A549 treated with dexamethasone at 1 μM for 4 hours (cell line): ENCODE results near the gene MROH9. TPM values are rescaled to one million over a fixed set of nuclear protein-coding genes. Genes with fewer than 3 reads are reported as not detected.

ENCODE experiments used
- total RNA-seq: library from RNA; stranded (reverse); fragments of 200-300 nt; extraction: Qiagen RNA extraction; gene quantifications from 5 replicates; pipeline ENCODE4 v1.2.3, GENCODE V29; 2022

Gene MROH9, protein sequence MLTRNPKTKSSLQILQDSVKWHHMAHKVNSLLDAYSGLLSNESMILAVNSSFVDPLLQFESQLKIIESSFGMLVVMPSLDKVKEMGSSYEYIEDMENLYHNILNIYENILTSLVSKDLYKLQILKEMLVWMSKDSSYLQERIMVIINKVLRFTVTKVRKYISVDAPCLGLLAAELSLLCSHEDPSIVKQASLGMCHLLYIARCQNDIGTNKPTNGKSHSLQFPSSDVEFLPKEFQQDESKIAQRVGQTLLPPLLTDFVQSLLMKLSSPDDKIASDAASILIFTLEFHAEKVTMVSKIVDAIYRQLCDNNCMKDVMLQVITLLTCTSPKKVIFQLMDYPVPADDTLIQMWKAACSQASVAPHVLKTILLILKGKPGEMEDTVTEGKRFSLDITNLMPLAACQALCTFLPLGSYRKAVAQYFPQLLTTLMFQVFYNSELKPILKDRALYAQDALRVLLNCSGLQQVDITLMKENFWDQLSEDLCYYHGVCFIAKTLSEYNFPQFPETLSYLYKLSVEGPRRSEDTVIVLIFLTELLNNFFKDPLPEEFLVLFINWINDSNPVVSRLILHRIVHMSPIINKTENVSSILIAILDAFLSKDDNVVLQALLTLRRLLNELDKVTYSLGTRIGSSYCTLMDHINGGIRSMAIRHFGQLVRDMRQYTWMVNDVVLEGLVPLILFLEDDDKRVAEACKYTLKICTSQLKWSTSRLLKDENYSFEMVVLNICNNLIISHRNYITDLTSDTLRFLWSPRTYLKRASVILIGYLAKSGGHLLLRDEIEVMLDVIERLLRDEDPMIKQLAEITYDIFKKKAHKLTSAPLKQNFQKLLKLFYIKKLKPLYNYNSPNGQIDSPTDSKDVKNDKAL
- total RNA-seq, result not detected in 5 replicates

DNA sequence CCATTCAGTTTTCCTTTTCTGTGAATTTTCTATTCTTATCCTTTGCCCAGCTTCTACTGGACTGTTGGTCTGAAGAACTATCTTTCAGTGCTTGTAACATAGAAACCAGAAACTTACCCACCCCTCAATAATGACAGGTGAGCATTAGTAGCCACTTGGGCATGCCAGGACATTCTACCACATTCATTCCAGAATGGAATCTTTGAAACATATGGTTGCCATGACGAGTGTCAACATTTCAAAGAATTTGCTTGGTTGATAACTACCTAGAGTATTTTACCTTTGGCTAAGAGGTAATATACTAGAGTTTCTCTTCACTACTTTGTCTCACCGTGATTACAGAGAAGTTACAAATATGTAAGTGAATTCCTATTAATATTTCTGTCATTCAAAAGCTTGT, at the start of gene MROH9:
Gene MROH9 (plus strand): TSS at position 304 of the 400 bp plus-strand sequence. CDS start 10,023 bp downstream, outside the sequence.

DNA sequence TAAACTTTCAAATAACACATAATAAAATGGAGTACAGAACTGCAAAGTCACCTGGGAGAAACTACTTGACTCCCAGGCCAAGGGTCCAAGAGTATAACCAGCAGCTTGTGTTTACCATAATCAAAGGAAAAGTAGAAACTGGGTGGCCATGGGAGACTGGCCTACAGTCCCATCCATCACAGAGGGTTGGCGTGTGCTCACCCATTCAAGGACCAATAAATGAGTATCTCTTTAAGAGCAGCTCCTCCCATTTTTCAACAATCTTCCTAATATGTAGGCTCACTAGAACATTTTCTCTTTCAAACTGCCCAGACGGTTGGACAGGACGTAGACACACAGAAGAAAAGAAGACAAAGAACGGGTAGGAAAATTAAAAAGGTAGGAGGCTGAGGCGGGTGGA, 155.3 kb downstream of the MROH9 start, which contains the start of gene FMO3:
Gene FMO3 (plus strand): TSS at position 302 of the 400 bp plus-strand sequence. CDS start 1,754 bp downstream, outside the sequence.

Other genes starting within 250 kb of the MROH9 start
- gene FMO3, start 155.4 kb downstream of the MROH9 start, total RNA-seq, result not detected in 5 replicates
- not detected in 5 replicates for gene FMO2, start 249.8 kb downstream of the MROH9 start, total RNA-seq